Measurements from ENCODE around the gene MYH3. TPM values are rescaled to one million over a fixed set of nuclear protein-coding genes. Genes with fewer than 3 reads are reported as not detected.

MYH3 gene
- polyA plus RNA-seq, 4 donors = 2.0 to 40.0 (median 14.8) TPM

DNA sequence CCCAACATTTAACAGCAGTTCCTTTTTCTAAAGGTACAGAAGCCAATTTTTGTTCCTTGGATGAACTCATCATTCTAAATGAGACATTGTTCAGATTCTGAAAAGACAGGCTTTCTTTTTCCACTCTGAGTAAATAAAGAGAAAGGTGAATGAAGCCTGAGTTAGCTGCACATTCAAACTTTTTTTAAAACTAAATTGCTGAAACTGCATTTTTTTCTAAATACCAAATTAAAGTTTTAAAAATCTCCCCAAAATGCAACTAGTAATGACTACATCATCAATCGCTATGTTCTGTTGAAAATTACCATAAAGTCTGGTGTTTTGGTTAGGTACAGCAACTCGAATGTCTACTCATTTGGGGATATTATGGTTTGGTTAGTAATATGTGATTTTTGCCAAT lies 30.4 kb upstream of the MYH3 start:
- WGBS, 3 donors = 79 to 90% (median 83%) methylated on average over 2 of the region's 2 CpGs
- H3K36me3 ChIP-seq (ENCODE audit: control insufficient read depth in 3 of 3, insufficient read depth in 2 of 3, low read depth in 1 of 3, low read length in 3 of 3) = peaks cover 17 to 24% (median 20%) of the 10 kb centered on the region in 3 donors
- FAIRE-seq (no peak), DNase-seq (no peak)
- H3K4me1 ChIP-seq (ENCODE audit: control insufficient read depth in 3 of 3, insufficient read depth in 2 of 3, low read depth in 1 of 3, low read length in 2 of 3) = no peaks in the 10 kb centered on the region
- H3K9me3 ChIP-seq (ENCODE audit: control insufficient read depth in 2 of 2, insufficient read depth in 1 of 2, low read depth in 1 of 2, low read length in 1 of 2) = no peaks in the 10 kb centered on the region
- no peak overlapping the region for H3K27ac ChIP-seq (ENCODE audit: low read depth in 1 of 3, low read length in 2 of 3)
- H3K27me3 ChIP-seq (ENCODE audit: control insufficient read depth in 3 of 3, insufficient read depth in 3 of 3, low read length in 3 of 3) = no peaks in the 10 kb centered on the region
- H3K4me3 ChIP-seq (ENCODE audit: low read depth in 1 of 3, low read length in 3 of 3) = no peak overlapping the region

GRCh38 chr17:10683853-10684252 lies 26.7 kb upstream of the MYH3 start:
- H3K36me3 ChIP-seq (ENCODE audit: control insufficient read depth in 3 of 3, insufficient read depth in 2 of 3, low read depth in 1 of 3, low read length in 3 of 3) = peaks cover 19 to 26% (median 20%) of the 10 kb centered on the region in 3 donors
- no peaks in the 10 kb centered on the region for H3K4me1 ChIP-seq (ENCODE audit: control insufficient read depth in 3 of 3, insufficient read depth in 2 of 3, low read depth in 1 of 3, low read length in 2 of 3)
- no peak overlapping the region for H3K4me3 ChIP-seq (ENCODE audit: low read depth in 1 of 3, low read length in 3 of 3)
- WGBS, 3 donors = 65 to 89% (median 65%) methylated on average over 2 of the region's 2 CpGs
- no peaks in the 10 kb centered on the region for H3K9me3 ChIP-seq (ENCODE audit: control insufficient read depth in 2 of 2, insufficient read depth in 1 of 2, low read depth in 1 of 2, low read length in 1 of 2)
- DNase-seq = no peak
- H3K27me3 ChIP-seq (ENCODE audit: control insufficient read depth in 3 of 3, insufficient read depth in 3 of 3, low read length in 3 of 3) = no peaks in the 10 kb centered on the region
- no peak for FAIRE-seq
- no peak overlapping the region for H3K27ac ChIP-seq (ENCODE audit: low read depth in 1 of 3, low read length in 2 of 3)

GRCh38 chr17:10681866-10682446 lies 24.8 kb upstream of the MYH3 start:
- Histone ChIP-seq H3K27ac (ENCODE audit: low read depth in 1 of 3, low read length in 2 of 3) (no peak overlapping the region), H3K36me3 (ENCODE audit: control insufficient read depth in 3 of 3, insufficient read depth in 2 of 3, low read depth in 1 of 3, low read length in 3 of 3) (peaks cover 19 to 31% (median 20%) of the 10 kb centered on the region in 3 donors), H3K27me3 (ENCODE audit: control insufficient read depth in 3 of 3, insufficient read depth in 3 of 3, low read length in 3 of 3) (no peaks in the 10 kb centered on the region), H3K4me1 (ENCODE audit: control insufficient read depth in 3 of 3, insufficient read depth in 2 of 3, low read depth in 1 of 3, low read length in 2 of 3) (no peaks in the 10 kb centered on the region), H3K9me3 (ENCODE audit: control insufficient read depth in 2 of 2, insufficient read depth in 1 of 2, low read depth in 1 of 2, low read length in 1 of 2) (no peaks in the 10 kb centered on the region), H3K4me3 (ENCODE audit: low read depth in 1 of 3, low read length in 3 of 3) (no peak overlapping the region)
- WGBS, 3 donors = 82 to 96% (median 94%) methylated on average over 7 of the region's 7 CpGs
- DNase-seq = no peak
- no peak for FAIRE-seq

- no peak for DNase-seq
- FAIRE-seq = no peak
- H3K4me3 ChIP-seq (ENCODE audit: low read depth in 1 of 3, low read length in 3 of 3) = no peak overlapping the region
- no peaks in the 10 kb centered on the region for H3K9me3 ChIP-seq (ENCODE audit: control insufficient read depth in 2 of 2, insufficient read depth in 1 of 2, low read depth in 1 of 2, low read length in 1 of 2)
- no peaks in the 10 kb centered on the region for H3K4me1 ChIP-seq (ENCODE audit: control insufficient read depth in 3 of 3, insufficient read depth in 2 of 3, low read depth in 1 of 3, low read length in 2 of 3)
- WGBS, 3 donors = 96 to 100% (median 97%) methylated on average over 4 of the region's 4 CpGs
- peaks cover 3 to 21% (median 5%) of the 10 kb centered on the region in 3 donors for H3K36me3 ChIP-seq (ENCODE audit: control insufficient read depth in 3 of 3, insufficient read depth in 2 of 3, low read depth in 1 of 3, low read length in 3 of 3)
- H3K27ac ChIP-seq (ENCODE audit: low read depth in 1 of 3, low read length in 2 of 3) = no peak overlapping the region
- no peaks in the 10 kb centered on the region for H3K27me3 ChIP-seq (ENCODE audit: control insufficient read depth in 3 of 3, insufficient read depth in 3 of 3, low read length in 3 of 3)
These were observed 17.6 kb upstream of the MYH3 start for GRCh38 chr17:10674704-10675103.

GRCh38 chr17:10673312-10673711 lies 16.2 kb upstream of the MYH3 start:
- Histone ChIP-seq H3K4me3 (ENCODE audit: low read depth in 1 of 3, low read length in 3 of 3) (no peak overlapping the region), H3K36me3 (ENCODE audit: control insufficient read depth in 3 of 3, insufficient read depth in 2 of 3, low read depth in 1 of 3, low read length in 3 of 3) (peaks cover 3 to 18% (median 5%) of the 10 kb centered on the region in 3 donors), H3K27me3 (ENCODE audit: control insufficient read depth in 3 of 3, insufficient read depth in 3 of 3, low read length in 3 of 3) (no peaks in the 10 kb centered on the region), H3K4me1 (ENCODE audit: control insufficient read depth in 3 of 3, insufficient read depth in 2 of 3, low read depth in 1 of 3, low read length in 2 of 3) (no peaks in the 10 kb centered on the region), H3K27ac (ENCODE audit: low read depth in 1 of 3, low read length in 2 of 3) (no peak overlapping the region), H3K9me3 (ENCODE audit: control insufficient read depth in 2 of 2, insufficient read depth in 1 of 2, low read depth in 1 of 2, low read length in 1 of 2) (no peaks in the 10 kb centered on the region)
- FAIRE-seq (no peak), DNase-seq (no peak)
- 94 to 96% (median 96%) methylated on average over 12 of the region's 12 CpGs for WGBS, 3 donors

- H3K4me3 ChIP-seq (ENCODE audit: low read depth in 1 of 3, low read length in 3 of 3) = no peak overlapping the region
- no peaks in the 10 kb centered on the region for H3K4me1 ChIP-seq (ENCODE audit: control insufficient read depth in 3 of 3, insufficient read depth in 2 of 3, low read depth in 1 of 3, low read length in 2 of 3)
- no peaks in the 10 kb centered on the region for H3K9me3 ChIP-seq (ENCODE audit: control insufficient read depth in 2 of 2, insufficient read depth in 1 of 2, low read depth in 1 of 2, low read length in 1 of 2)
- WGBS, 3 donors = 61 to 77% (median 71%) methylated on average over 1 of the region's 1 CpG
- H3K27me3 ChIP-seq (ENCODE audit: control insufficient read depth in 3 of 3, insufficient read depth in 3 of 3, low read length in 3 of 3) = no peaks in the 10 kb centered on the region
- FAIRE-seq (no peak), DNase-seq (no peak)
- no peaks in the 10 kb centered on the region for H3K36me3 ChIP-seq (ENCODE audit: control insufficient read depth in 3 of 3, insufficient read depth in 2 of 3, low read depth in 1 of 3, low read length in 3 of 3)
- H3K27ac ChIP-seq (ENCODE audit: low read depth in 1 of 3, low read length in 2 of 3) = no peak overlapping the region
These were observed 11.7 kb upstream of the MYH3 start for GRCh38 chr17:10668775-10669174.

GRCh38 chr17:10666906-10667305 lies 9.8 kb upstream of the MYH3 start:
- Histone ChIP-seq H3K9me3 (ENCODE audit: control insufficient read depth in 2 of 2, insufficient read depth in 1 of 2, low read depth in 1 of 2, low read length in 1 of 2) (no peaks in the 10 kb centered on the region), H3K4me1 (ENCODE audit: control insufficient read depth in 3 of 3, insufficient read depth in 2 of 3, low read depth in 1 of 3, low read length in 2 of 3) (no peaks in the 10 kb centered on the region), H3K4me3 (ENCODE audit: low read depth in 1 of 3, low read length in 3 of 3) (no peak overlapping the region), H3K36me3 (ENCODE audit: control insufficient read depth in 3 of 3, insufficient read depth in 2 of 3, low read depth in 1 of 3, low read length in 3 of 3) (no peaks in the 10 kb centered on the region), H3K27me3 (ENCODE audit: control insufficient read depth in 3 of 3, insufficient read depth in 3 of 3, low read length in 3 of 3) (no peaks in the 10 kb centered on the region), H3K27ac (ENCODE audit: low read depth in 1 of 3, low read length in 2 of 3) (no peak overlapping the region)
- no peak for DNase-seq
- WGBS, 3 donors = 87 to 94% (median 89%) methylated on average over 5 of the region's 5 CpGs
- FAIRE-seq = no peak

DNA sequence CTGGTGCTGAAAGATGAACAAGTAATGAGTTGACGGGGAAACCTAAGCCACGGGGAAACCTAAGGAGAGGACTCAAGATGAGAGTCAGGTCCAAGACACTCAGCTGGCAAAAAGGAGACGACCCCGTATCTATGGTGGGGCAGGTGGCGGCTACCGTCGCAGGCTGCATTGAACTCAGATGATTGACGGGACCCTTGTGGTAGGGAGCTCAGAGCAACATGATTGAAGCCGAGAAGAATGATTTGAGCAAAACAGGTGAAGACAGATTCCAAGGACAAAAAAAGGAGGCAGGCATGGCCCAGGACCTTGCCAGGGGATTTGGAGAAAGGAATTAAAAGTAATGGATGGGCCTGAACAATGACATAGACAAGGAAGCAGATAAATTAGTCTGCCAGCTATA lies 7.5 kb upstream of the MYH3 start:
- DNase-seq (no peak), FAIRE-seq (no peak)
- Histone ChIP-seq H3K27ac (ENCODE audit: low read depth in 1 of 3, low read length in 2 of 3) (no peak overlapping the region), H3K27me3 (ENCODE audit: control insufficient read depth in 3 of 3, insufficient read depth in 3 of 3, low read length in 3 of 3) (no peaks in the 10 kb centered on the region), H3K4me1 (ENCODE audit: control insufficient read depth in 3 of 3, insufficient read depth in 2 of 3, low read depth in 1 of 3, low read length in 2 of 3) (no peaks in the 10 kb centered on the region), H3K4me3 (ENCODE audit: low read depth in 1 of 3, low read length in 3 of 3) (no peak overlapping the region), H3K36me3 (ENCODE audit: control insufficient read depth in 3 of 3, insufficient read depth in 2 of 3, low read depth in 1 of 3, low read length in 3 of 3) (no peaks in the 10 kb centered on the region), H3K9me3 (ENCODE audit: control insufficient read depth in 2 of 2, insufficient read depth in 1 of 2, low read depth in 1 of 2, low read length in 1 of 2) (no peaks in the 10 kb centered on the region)
- 92 to 97% (median 94%) methylated on average over 9 of the region's 9 CpGs for WGBS, 3 donors

DNA sequence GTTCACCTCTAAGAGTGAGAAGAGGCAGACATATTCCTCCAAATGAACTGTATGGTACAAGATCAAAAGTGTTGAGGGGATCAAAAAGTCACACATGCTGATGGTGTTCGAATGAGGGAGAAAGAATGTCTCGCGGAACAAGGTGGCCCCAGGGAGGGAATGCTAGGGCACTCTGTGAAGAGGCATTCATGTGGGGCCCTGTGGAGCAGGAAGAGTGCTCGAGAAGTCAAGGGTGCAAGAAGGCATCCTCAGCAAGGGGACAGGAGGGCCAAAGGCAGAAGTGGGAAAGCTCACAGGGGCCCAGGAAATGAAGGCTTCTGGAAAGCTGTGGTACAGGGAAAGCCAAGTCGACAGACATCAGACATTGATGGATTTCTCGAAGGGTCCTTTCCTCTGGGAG lies 6.1 kb upstream of the MYH3 start:
- 87 to 96% (median 89%) methylated on average over 6 of the region's 6 CpGs for WGBS, 3 donors
- no peak for FAIRE-seq
- H3K4me1 ChIP-seq (ENCODE audit: control insufficient read depth in 3 of 3, insufficient read depth in 2 of 3, low read depth in 1 of 3, low read length in 2 of 3) = no peaks in the 10 kb centered on the region
- no peaks in the 10 kb centered on the region for H3K36me3 ChIP-seq (ENCODE audit: control insufficient read depth in 3 of 3, insufficient read depth in 2 of 3, low read depth in 1 of 3, low read length in 3 of 3)
- H3K27me3 ChIP-seq (ENCODE audit: control insufficient read depth in 3 of 3, insufficient read depth in 3 of 3, low read length in 3 of 3) = no peaks in the 10 kb centered on the region
- no peak overlapping the region for H3K27ac ChIP-seq (ENCODE audit: low read depth in 1 of 3, low read length in 2 of 3)
- no peak for DNase-seq
- H3K4me3 ChIP-seq (ENCODE audit: low read depth in 1 of 3, low read length in 3 of 3) = no peak overlapping the region
- no peaks in the 10 kb centered on the region for H3K9me3 ChIP-seq (ENCODE audit: control insufficient read depth in 2 of 2, insufficient read depth in 1 of 2, low read depth in 1 of 2, low read length in 1 of 2)

Measured in small intestine (tissue), 7 donors.